Breast epithelium (tissue), 3 donors: Measurements from ENCODE around the gene CXCL16.

Experiments used
- CTCF ChIP-seq, 3 donors: fragments of 450-650 bp; IDR thresholded peaks; one replicate each; pipeline ENCODE4 v1.5.1; 2016 to 2017; ENCODE audit warnings: antibody characterized with exemption in 3 of 3, mild to moderate bottlenecking in 3 of 3, moderate library complexity in 3 of 3
- POLR2A ChIP-seq: fragments of 450-650 bp; IDR thresholded peaks from one replicate; pipeline ENCODE4 v1.6.1; 2016; ENCODE audit warnings: antibody characterized with exemption, mild to moderate bottlenecking, moderate library complexity
- POLR2AphosphoS5 ChIP-seq, 3 donors: sonication (generic); formaldehyde crosslinking; IDR thresholded peaks; one replicate each; pipeline ENCODE4 v1.6.1; 2017; ENCODE audit warnings: antibody characterized with exemption in 3 of 3

GRCh38 chr17:4751932-4752331 is 12.2 kb upstream of the CXCL16 start:
- TF ChIP-seq POLR2AphosphoS5 (IDR thresholded peaks at IDR 0.05), result no peak
- TF ChIP-seq CTCF (IDR thresholded peaks at IDR 0.05), result no peak
- TF ChIP-seq POLR2A, result no peak
